ENCODE data around the gene NPB.
A peak's percentile ranks its signal among the peaks of the same experiment; 100 is the strongest.

Gene NPB

GRCh38 chr17:81860756-81861568, 41.1 kb upstream of the NPB start:
- no peak for TF ChIP-seq CTCF (conservative IDR thresholded peaks at IDR 0.05; ENCODE audit: control insufficient read depth, insufficient read depth, low read depth, low read length)
- peak; percentile 100 for DNase-seq (ENCODE audit: low read depth)
- peak overlapping the region; percentile 70 for H3K4me3 ChIP-seq (ENCODE audit: control insufficient read depth, low read depth, low read length)

GRCh38 chr17:81863123-81863675, 38.8 kb upstream of the NPB start:
- no peak for DNase-seq (ENCODE audit: low read depth)
- no peak for TF ChIP-seq CTCF (conservative IDR thresholded peaks at IDR 0.05; ENCODE audit: control insufficient read depth, insufficient read depth, low read depth, low read length)
- no peak overlapping the region for H3K4me3 ChIP-seq (ENCODE audit: control insufficient read depth, low read depth, low read length)

GRCh38 chr17:81863833-81864768, 37.9 kb upstream of the NPB start:
- DNase-seq (ENCODE audit: low read depth): no peak
- H3K4me3 ChIP-seq (ENCODE audit: control insufficient read depth, low read depth, low read length): no peak overlapping the region
- TF ChIP-seq CTCF (conservative IDR thresholded peaks at IDR 0.05; ENCODE audit: control insufficient read depth, insufficient read depth, low read depth, low read length): no peak

GRCh38 chr17:81865358-81865732, 36.7 kb upstream of the NPB start:
- TF ChIP-seq CTCF (conservative IDR thresholded peaks at IDR 0.05; ENCODE audit: control insufficient read depth, insufficient read depth, low read depth, low read length): no peak
- DNase-seq (ENCODE audit: low read depth): no peak
- H3K4me3 ChIP-seq (ENCODE audit: control insufficient read depth, low read depth, low read length): no peak overlapping the region

DNA sequence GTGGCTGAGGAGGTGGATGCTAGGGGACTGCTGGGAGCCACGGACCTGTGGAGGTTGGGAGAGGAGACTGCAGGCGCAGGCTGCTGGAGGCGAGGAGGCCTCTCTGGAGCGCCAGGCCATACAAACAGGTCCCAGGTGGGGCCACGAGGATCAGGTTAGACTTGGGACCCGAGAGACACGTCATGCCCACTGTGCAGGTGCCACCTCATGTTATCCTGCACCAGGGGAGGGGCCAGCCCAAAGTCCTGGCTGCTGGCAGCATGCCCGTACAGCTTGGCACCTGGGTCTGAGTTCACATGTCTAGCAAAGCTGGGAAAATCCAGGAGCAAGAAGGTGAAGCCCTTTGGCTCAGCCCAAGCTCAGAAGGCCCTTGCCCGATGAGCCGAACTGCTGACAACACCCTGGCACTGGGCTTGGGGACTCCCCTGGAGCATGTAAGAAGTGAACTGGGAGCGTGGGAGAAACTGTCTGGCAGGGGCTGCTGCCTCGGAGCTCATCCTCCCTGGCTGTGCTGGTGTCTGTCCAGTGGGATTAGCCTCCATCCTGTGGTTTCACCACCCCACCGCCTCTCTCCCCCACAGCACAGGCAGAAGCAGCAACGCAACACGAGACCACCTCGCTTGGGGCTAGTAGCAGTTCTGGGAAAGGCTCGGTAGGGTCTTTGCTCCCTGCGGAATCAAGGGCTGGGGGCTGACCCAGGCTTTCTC, 36.2 kb upstream of the NPB start:
- TF ChIP-seq CTCF (conservative IDR thresholded peaks at IDR 0.05; ENCODE audit: control insufficient read depth, insufficient read depth, low read depth, low read length): no peak
- no peak overlapping the region for H3K4me3 ChIP-seq (ENCODE audit: control insufficient read depth, low read depth, low read length)
- peak; percentile 72 for DNase-seq (ENCODE audit: low read depth)
